Activated CD4-positive, alpha-beta T cell treated with anti-CD3 and anti-CD28 coated beads, Interleukin-2, amount 50 U/mL, for 16 hours (primary cell): ENCODE results near the gene FCSK.
"Not testable (repeated sequence)": the region's sequence is repeated elsewhere in the genome, so short reads cannot be mapped to it uniquely, and the experiment has no call there.

Experiments
- DNase-seq: peaks from one replicate; pipeline ENCODE4 v3.0.0-alpha.2; 2020

The FCSK gene

GRCh38 chr16:70480127-70481105, 26.0 kb downstream of the FCSK start:
- no peak for DNase-seq

- DNase-seq = no peak
Measured at GRCh38 chr16:70481929-70482536, 27.6 kb downstream of the FCSK start.

GRCh38 chr16:70482624-70483023, 28.2 kb downstream of the FCSK start:
- DNase-seq = no peak

- DNase-seq = no peak
Measured at GRCh38 chr16:70483426-70483825, 29.0 kb downstream of the FCSK start.

- no peak for DNase-seq
Measured at GRCh38 chr16:70484867-70485266, 30.5 kb downstream of the FCSK start.

GRCh38 chr16:70490261-70490660, 35.9 kb downstream of the FCSK start:
- DNase-seq = no peak

GRCh38 chr16:70493802-70494201, 39.4 kb downstream of the FCSK start:
- no peak for DNase-seq

- DNase-seq = peak; percentile 34
Measured at GRCh38 chr16:70494202-70494770, 39.9 kb downstream of the FCSK start.

- no peak for DNase-seq
Measured at GRCh38 chr16:70494777-70495176, 40.4 kb downstream of the FCSK start.

- DNase-seq = no peak
Measured at GRCh38 chr16:70495425-70496182, 41.2 kb downstream of the FCSK start.

GRCh38 chr16:70496513-70496912, 42.1 kb downstream of the FCSK start:
- DNase-seq = no peak

GRCh38 chr16:70508752-70509151, 54.4 kb downstream of the FCSK start:
- peak; percentile 46 for DNase-seq

GRCh38 chr16:70510216-70510615, 55.8 kb downstream of the FCSK start:
- DNase-seq = no peak

- DNase-seq = no peak
Measured at GRCh38 chr16:70511833-70512232, 57.4 kb downstream of the FCSK start.

- DNase-seq = no peak
Measured at GRCh38 chr16:70512456-70512855, 58.1 kb downstream of the FCSK start.

- DNase-seq = peak; percentile 85
Measured at GRCh38 chr16:70520612-70521297, 66.4 kb downstream of the FCSK start.

GRCh38 chr16:70522216-70523075, 68.1 kb downstream of the FCSK start:
- peak; percentile 68 for DNase-seq

- peak; percentile 93 for DNase-seq
Measured at GRCh38 chr16:70523076-70523742, 68.8 kb downstream of the FCSK start, which contains the start of gene COG4. Gene COG4 (minus strand): TSS chr16:70523554. CDS start chr16:70523543, 11 bp downstream.

- peak; percentile 73 for DNase-seq
Measured at GRCh38 chr16:70523743-70524398, 69.5 kb downstream of the FCSK start, which contains the start of gene SF3B3. Gene SF3B3 (plus strand): TSS chr16:70523816. CDS start chr16:70526657, 2,841 bp downstream.

GRCh38 chr16:70524399-70524825, 70.0 kb downstream of the FCSK start:
- DNase-seq = not testable (repeated sequence)
